Esophagus muscularis mucosa (tissue), 3 donors: ENCODE measurements around the gene ECI1.

Experiments used
- POLR2A ChIP-seq: fragments of 450-650 bp; IDR thresholded peaks from one replicate; pipeline ENCODE4 v1.6.1; 2017; ENCODE audit warnings: antibody characterized with exemption, moderate library complexity, mild to moderate bottlenecking, low read depth
- TF ChIP-seq, protein P1 (sequence below), 3 experiments: fragments of 200-600 bp in 2 of 3; fragments of 450-650 bp in 1 of 3; sonication (generic) in 2 of 3; IDR thresholded peaks; one replicate each; pipeline ENCODE4 v1.5.1; 2017 to 2019; ENCODE audit warnings: antibody characterized with exemption in 3 of 3, mild to moderate bottlenecking in 2 of 3, moderate library complexity in 1 of 3

DNA sequence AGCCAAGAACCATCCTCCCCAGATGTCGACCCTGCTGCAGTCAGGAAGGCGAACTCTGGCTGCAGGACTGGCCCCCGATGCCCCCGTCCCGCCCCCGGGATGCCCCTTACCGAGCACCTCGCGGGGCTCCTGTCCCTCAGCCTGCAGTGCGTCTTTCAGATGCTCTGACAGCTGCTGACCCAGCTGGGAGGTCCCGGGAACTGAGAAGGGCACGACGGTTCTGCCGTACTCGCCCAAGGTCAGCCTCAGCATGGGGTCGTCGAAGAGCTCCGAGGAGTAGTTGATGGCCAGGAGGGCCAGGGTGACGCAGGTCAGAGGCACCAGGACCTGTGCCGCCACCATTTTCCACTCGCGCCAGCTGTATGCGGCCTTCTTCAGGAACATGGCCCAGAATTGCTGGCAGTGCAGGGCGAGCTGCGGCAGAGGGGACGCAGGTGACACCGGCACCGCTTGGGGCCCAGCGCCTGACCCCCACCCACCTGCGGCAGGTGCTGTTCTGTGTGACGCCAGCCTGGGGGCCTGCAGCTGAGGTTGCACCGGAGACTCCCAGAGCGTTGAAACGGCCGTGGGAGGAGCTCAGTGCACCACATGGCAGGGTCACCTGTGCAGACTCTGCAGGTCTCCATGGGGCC is 36.6 kb upstream of the ECI1 start:
- TF ChIP-seq, protein P1, sequence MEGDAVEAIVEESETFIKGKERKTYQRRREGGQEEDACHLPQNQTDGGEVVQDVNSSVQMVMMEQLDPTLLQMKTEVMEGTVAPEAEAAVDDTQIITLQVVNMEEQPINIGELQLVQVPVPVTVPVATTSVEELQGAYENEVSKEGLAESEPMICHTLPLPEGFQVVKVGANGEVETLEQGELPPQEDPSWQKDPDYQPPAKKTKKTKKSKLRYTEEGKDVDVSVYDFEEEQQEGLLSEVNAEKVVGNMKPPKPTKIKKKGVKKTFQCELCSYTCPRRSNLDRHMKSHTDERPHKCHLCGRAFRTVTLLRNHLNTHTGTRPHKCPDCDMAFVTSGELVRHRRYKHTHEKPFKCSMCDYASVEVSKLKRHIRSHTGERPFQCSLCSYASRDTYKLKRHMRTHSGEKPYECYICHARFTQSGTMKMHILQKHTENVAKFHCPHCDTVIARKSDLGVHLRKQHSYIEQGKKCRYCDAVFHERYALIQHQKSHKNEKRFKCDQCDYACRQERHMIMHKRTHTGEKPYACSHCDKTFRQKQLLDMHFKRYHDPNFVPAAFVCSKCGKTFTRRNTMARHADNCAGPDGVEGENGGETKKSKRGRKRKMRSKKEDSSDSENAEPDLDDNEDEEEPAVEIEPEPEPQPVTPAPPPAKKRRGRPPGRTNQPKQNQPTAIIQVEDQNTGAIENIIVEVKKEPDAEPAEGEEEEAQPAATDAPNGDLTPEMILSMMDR (IDR thresholded peaks at IDR 0.05): no peak
- no peak for TF ChIP-seq POLR2A
